WERI-Rb-1 (cell line): ENCODE data around the gene ACTR5.

Experiments used
- DNase-seq: peaks from one replicate; pipeline ENCODE4 v3.0.0-alpha.2; 2020
- H3K27ac ChIP-seq: fragments of 250-450 bp; sonication (Bioruptor Pico); 2 replicates; pipeline ENCODE4 v1.5.1; 2020; ENCODE audit warnings: mild to moderate bottlenecking, moderate library complexity
- H3K27me3 ChIP-seq: fragments of 250-450 bp; sonication (Bioruptor Pico); 2 replicates; pipeline ENCODE4 v1.5.1; 2021; ENCODE audit warnings: mild to moderate bottlenecking, low read depth, moderate library complexity; ENCODE audit not compliant: insufficient read depth, severe bottlenecking
- H3K36me3 ChIP-seq: fragments of 250-450 bp; sonication (Bioruptor Pico); 2 replicates; pipeline ENCODE4 v1.5.1; 2020; ENCODE audit warnings: mild to moderate bottlenecking, moderate library complexity
- H3K4me3 ChIP-seq: 2 replicates; pipeline ENCODE4 v1.5.1; 2011; ENCODE audit warnings: low read depth, mild to moderate bottlenecking, control low read depth, low read length
- H3K9me3 ChIP-seq: fragments of 250-450 bp; sonication (Bioruptor Pico); 2 replicates; pipeline ENCODE4 v1.5.1; 2021; ENCODE audit warnings: mild to moderate bottlenecking, moderate library complexity; ENCODE audit not compliant: severe bottlenecking
- CTCF ChIP-seq: IDR thresholded peaks from 2 replicates; pipeline ENCODE4 v1.5.1; 2011; ENCODE audit warnings: low read depth, mild to moderate bottlenecking, control low read depth, inconsistent platforms, low read length

Gene ACTR5

DNA sequence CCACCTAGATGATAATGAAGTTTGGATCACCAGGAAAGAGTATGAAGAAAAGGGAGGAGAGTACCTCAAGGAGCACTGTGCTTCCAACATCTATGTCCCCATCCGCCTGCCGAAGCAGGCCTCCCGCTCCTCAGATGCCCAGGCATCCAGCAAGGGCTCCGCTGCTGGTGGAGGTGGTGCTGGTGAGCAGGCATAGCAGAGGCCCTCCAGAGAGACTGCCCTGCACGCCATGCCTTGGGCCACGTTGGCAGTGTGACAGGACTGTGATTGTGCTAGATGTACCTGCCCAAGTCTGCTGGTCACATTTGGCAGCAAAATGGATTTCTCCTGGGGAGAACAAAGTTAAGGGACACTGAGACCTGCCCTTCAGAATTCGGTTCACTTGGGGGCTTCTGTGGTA lies 23.4 kb downstream of the ACTR5 start:
- Histone ChIP-seq H3K9me3 (no peaks in the 10 kb centered on the region), H3K27ac (no peak overlapping the region), H3K27me3 (no peaks in the 10 kb centered on the region), H3K36me3 (peaks cover 40% of the 10 kb centered on the region), H3K4me3 (no peak overlapping the region)
- TF ChIP-seq CTCF: no peak
- no peak for DNase-seq

DNA sequence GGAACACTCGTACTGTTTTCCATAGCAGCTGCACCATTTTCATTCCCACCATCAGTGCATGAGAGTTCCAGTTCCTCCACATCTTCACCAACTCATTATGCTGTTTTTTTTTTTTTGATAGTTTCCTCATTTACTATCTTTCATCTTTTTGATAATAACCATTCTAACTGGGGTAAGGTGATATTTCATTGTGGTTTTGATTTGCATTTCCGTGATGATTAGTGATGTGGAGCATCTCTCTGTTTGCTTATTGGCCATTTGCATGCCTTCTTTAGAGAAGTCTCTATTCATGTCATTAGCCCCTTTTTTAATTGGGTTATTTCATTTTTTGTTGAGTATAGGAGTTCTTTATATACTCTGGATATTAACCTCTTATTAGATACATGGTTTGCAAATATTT lies 25.9 kb downstream of the ACTR5 start:
- no peaks in the 10 kb centered on the region for H3K9me3 ChIP-seq
- H3K27ac ChIP-seq: no peak overlapping the region
- no peak for TF ChIP-seq CTCF
- no peak for DNase-seq
- no peak overlapping the region for H3K4me3 ChIP-seq
- no peaks in the 10 kb centered on the region for H3K27me3 ChIP-seq
- peaks cover 30% of the 10 kb centered on the region for H3K36me3 ChIP-seq

GRCh38 chr20:38776363-38776762 lies 28.1 kb downstream of the ACTR5 start:
- no peaks in the 10 kb centered on the region for H3K27me3 ChIP-seq
- TF ChIP-seq CTCF: no peak
- DNase-seq: no peak

DNA sequence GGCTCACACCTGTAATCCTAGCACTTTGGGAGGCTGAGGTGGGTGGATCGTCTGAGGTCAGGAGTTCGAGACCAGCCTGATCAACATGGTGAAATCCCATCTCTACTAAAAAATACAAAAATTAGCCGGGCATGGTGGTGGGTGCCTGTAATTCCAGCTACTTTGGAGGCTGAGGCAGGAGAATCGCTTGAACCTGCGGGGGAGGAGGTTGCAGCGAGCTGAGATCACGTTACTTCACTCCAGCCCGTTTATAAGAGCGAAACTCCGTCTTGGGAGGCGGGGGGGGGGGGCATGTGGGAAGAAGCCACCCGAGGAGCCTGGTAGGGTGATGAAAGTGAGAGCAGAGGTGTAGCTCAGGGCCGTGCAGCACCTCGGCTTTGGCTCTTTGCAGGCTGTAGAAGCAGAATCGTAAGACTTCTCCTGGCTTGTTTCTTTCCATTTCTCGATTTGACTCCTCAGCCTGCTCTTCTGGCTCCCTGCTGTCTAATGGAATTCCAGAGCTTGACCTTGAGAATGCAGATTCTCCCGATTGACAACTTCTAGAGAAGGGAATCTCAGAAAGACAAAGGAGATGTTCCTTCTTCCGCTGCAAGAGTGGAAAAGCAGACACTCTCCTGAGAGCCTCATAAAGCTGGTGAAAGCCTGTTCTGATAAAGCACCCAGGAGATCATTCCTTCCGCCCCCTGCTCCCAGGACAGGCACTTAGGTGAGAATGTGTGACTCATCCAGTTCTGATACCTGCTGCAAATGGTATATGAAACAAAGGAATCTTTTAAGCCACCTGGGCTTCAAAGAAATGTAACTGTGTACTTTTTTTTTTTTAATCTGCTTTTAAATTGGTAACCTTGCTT lies 31.2 kb downstream of the ACTR5 start:
- TF ChIP-seq CTCF: no peak
- Histone ChIP-seq H3K36me3 (peaks cover 2% of the 10 kb centered on the region; the same call in 1 of the 2 replicates), H3K9me3 (no peaks in the 10 kb centered on the region), H3K27me3 (no peaks in the 10 kb centered on the region), H3K27ac (no peak overlapping the region), H3K4me3 (no peak overlapping the region)
- no peak for DNase-seq

More at GRCh38 chr20:38776363-38776762, 28.1 kb downstream of the ACTR5 start:
- H3K36me3 ChIP-seq: peaks cover 30% of the 10 kb centered on the region
- no peak overlapping the region for H3K4me3 ChIP-seq
- no peaks in the 10 kb centered on the region for H3K9me3 ChIP-seq
- H3K27ac ChIP-seq: no peak overlapping the region

- Histone ChIP-seq H3K27ac (no peak overlapping the region), H3K36me3 (no peaks in the 10 kb centered on the region), H3K9me3 (no peaks in the 10 kb centered on the region), H3K4me3 (no peak overlapping the region), H3K27me3 (no peaks in the 10 kb centered on the region)
- no peak for TF ChIP-seq CTCF
- DNase-seq: no peak
Measured at GRCh38 chr20:38782275-38782674, 34.0 kb downstream of the ACTR5 start.

DNA sequence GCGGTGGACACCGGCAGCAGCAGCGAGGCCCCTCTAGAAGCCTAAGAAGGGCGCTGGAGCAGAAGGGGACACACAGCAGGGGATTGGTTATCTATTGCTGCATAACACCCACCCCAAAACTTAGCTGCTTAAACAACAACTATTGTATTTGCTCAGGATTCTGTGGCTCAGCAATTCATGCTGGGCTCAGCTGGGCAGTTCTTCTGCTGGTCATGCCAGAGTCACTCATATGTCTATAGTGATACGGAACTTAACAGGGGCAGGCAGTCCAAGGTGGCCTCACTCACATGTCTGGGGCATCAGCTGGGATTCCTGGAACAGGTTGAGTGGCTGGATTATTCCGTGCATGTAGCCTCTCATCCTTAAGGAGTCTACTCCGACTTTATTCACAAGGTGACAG lies 39.6 kb downstream of the ACTR5 start:
- no peaks in the 10 kb centered on the region for H3K27me3 ChIP-seq
- DNase-seq: no peak
- no peaks in the 10 kb centered on the region for H3K9me3 ChIP-seq
- H3K36me3 ChIP-seq: no peaks in the 10 kb centered on the region
- no peak overlapping the region for H3K4me3 ChIP-seq
- H3K27ac ChIP-seq: no peak overlapping the region
- no peak for TF ChIP-seq CTCF
